Fibroblast of skin of scalp (primary cell): ENCODE results near the gene LDLRAD4.
A peak's percentile ranks its signal among the peaks of the same experiment; 100 is the strongest.

ENCODE experiments used
- DNase-seq: peaks from one replicate; pipeline ENCODE4 v3.0.0-alpha.2; 2013

LDLRAD4 gene

GRCh38 chr18:13450289-13451212, 232.0 kb downstream of the LDLRAD4 start:
- no peak for DNase-seq

- no peak for DNase-seq
These were observed 232.6 kb downstream of the LDLRAD4 start for GRCh38 chr18:13451213-13451540.

DNA sequence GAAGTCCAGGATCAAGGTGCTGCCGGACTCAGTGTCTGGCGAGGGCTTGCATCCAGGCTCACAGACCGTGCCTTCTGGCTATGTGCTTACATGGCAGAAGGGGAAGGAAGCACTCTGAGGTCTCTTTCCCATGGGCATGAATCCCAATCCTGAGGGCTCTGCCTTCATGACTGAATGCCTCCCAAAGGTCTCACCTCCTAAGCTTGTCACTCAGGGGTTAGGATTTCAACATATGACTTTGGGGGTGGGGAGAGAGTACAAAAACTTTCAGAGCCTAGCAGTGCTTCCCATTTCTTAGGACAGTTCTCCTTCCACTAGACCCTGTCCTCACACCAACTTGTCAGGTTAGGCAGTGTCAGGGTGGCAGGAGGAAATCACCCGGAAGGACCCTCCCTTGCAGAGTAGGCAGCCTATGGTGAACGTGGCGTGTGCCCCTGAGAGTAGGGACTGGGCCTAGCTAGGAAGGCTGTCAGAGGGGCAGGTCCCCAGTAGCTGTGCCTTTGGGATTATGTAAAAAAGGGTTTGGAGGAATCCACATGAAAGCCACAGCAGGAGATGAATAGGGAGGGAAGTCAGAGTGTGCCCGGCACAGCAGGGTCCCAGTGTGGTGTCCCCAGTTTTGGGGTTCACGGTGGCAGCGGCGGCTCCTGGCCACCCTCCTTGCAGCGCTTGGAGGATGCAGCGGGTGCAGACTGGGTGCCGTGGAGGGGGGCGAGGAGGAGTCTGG, 233.3 kb downstream of the LDLRAD4 start:
- no peak for DNase-seq

- peak; percentile 84 for DNase-seq
These were observed 233.8 kb downstream of the LDLRAD4 start for GRCh38 chr18:13452388-13452811.

GRCh38 chr18:13452871-13453680, 234.5 kb downstream of the LDLRAD4 start:
- peak; percentile 41 for DNase-seq

GRCh38 chr18:13453714-13454113, 235.2 kb downstream of the LDLRAD4 start:
- peak; percentile 65 for DNase-seq

DNA sequence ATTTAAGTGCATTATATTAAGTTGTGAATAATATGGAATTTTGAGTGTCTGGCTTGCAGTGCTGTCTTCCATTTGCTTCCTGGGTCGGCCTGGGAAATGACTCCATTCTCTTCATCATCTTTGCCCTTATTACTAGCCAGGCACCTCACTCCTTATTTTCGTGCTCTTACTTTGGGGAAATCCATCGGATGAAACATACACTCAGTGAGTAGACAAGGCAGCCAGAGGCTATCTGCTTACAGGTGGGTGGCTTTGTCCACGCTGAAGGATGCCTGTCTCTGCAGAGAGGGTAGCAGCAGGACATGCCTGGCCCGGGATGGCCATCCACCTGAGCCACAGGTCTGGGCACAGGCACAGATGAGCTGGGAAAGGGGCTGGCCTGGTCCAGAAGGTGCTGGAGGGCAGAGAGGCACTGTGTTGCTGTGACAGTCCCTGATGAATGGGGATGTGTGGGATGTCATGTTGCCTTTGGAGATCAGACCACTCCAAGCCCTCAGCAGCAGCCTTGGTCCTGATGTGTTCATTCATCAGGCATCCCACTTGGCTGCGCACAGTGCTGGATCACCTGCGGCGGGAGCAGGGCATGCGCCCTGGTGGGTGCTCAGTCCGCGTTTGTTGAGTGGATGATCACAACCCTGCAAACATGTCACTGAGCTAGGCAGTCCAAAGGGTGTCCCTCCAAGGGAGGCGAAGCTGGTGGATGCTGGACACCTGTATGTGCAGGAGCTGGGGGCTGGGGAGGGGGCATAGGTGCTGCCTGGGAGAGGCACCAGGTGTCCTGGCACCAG, 236.0 kb downstream of the LDLRAD4 start:
- no peak for DNase-seq

- DNase-seq: no peak
These were observed 236.9 kb downstream of the LDLRAD4 start for GRCh38 chr18:13455471-13455870.

DNA sequence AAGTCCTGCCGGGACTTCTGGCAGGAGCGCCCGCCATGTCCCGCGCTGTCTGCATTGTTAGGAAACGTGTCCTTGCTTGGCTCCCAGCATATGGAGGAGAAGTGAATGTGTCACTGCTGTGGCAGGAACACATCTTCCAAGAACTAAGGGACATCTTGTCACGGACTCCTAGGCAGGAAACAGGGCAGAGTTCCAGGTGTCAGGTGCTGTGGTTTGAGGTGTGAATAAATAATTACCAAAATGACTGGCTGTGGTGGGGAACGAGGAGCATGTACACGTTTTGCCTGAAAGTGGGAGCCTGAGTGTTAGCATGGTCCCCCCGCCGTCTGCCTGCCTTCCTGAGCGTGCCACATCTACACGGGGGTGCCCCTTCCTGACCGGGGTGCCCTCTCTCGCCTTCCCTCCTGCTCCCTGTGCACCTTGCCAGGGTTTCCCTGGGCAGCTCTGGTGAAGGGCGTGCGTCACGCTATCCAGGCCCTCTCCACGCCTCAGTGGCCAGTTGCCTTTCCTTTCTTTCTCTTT, 237.5 kb downstream of the LDLRAD4 start:
- DNase-seq: no peak

DNA sequence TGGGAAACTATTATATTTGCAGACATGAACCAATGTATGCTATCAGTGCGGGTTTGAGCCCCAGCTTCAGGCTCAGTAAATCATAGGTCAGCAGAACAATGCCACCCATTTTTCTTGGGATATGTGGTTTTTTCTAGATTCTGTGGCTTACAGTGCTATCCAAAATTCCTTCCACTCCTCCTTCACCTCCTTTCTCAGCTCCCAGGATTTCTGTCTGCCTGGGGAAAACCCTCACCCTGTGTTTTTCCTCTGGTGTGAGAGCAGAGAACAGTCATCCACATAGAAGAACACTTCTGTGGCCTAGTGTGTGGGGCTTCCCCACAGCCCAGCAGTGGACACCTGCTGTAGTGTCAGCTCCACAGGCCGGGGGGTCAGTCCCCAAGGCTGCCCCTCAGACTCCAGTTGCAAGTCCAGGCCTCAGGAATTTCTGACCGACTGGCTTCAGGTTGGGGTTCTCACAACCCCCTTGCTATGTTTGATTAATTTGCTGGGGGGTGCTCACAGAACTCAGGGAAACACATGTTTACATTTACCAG, 238.2 kb downstream of the LDLRAD4 start:
- DNase-seq: no peak

DNA sequence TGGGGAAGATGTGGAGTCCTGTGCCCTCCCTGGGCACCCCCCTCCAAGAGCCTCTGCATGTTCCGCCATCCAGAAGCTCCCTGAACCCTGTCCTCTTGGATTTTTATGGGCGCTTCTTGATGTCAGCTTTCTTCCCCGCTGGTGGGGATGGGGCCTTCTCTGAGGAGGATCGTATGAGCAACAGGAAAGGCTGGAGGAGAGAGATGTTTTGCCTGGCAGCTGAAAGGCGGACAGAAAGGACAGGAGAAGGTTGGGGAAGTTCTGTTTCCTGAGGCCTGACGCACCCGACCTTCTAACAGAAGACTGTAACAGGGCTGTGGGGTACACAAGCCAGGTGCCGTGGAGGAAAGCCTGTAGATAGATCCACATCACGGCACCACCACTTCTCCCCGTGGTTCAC, 238.8 kb downstream of the LDLRAD4 start:
- DNase-seq: no peak

GRCh38 chr18:13460946-13461345, 242.4 kb downstream of the LDLRAD4 start:
- DNase-seq: no peak

GRCh38 chr18:13461469-13461868, 242.9 kb downstream of the LDLRAD4 start:
- DNase-seq: peak; percentile 27

DNA sequence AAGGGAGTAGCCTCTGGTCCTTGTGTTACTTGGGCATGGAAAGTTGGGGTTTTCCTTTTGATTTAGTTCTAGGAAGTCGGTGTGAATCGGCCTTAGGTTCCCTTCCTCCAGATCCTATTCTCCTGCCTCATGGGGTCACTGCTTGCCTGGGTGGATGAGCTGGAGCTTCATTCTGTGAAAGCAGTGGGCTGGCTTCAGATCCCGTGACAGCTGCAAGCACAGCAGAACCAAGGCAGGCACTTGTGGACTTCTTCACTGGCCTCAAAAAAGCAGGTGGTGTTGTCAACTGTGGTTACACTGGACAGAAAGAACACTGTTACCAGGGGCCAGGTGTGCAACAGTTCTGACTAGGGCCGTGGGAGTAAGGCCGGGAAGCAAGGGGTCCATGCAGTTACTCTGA, 243.4 kb downstream of the LDLRAD4 start:
- no peak for DNase-seq

DNA sequence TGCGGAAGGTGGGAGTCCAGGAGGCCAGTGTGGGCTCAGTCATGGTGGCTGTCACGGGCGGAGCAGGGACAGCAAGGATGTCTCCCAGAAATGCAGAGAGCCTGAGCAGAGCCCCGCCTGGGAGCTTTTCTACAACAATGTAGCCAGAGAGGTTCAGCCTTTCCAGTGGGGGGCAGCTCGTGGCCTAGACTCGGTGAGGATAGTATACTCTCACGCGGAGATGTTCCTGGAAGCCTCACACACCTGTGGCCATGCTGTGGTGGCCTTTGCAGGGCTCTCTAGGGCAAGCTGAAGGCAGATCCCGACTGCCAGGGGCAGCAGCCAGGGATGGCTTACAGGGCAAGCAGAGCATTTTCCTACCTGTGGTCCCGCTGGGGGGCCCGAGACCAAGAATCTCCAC, 244.1 kb downstream of the LDLRAD4 start:
- no peak for DNase-seq

- DNase-seq: no peak
These were observed 245.1 kb downstream of the LDLRAD4 start for GRCh38 chr18:13463526-13464210.

DNA sequence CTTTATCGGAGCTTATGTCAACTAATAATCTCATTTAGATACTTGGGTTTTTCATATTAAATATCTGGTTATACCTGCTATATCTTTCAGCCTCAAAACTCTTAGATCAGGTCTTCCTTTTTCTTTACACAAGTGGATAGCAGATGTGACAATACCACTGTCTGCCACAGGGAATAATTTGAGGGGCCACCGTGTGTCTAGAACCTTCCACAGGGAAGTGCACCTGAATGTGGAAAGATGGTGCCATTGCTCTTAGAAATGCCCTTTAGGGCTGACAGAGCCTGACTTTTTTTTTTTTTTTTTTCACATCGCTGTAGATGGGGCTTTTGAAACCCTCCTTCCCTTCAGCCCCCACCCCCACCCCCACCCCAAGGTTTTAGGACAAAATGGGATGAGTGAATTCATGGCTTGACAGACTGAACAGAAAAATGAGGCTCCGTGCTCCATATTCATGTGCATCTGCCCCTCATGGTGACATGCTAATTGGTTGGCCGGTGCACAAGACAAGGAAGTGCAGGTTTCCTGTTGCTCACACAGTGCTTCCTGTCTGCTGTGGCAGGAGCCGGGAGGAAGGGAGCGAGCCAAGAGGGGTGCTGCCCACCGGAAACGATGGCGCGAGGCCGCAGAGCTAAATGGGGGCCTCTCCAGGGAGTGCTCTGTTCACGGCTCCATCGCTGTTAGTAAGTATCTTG, 246.0 kb downstream of the LDLRAD4 start:
- no peak for DNase-seq

DNA sequence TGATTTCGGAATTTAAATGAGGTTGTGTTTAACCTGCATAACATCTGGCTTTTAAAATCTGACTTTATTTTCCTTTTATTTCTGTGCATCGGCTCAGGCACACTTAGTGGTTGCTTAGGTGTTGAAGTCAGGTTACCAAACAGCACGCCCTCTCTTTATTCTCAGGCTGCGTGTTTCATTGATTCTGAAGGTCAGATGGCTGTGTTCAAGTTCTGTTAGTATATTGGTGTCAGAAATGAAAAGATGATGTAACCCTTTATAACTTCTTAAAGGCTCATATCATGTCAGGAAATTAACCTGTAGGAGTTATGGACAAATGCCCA, 246.5 kb downstream of the LDLRAD4 start:
- no peak for DNase-seq

- DNase-seq: no peak
These were observed 246.9 kb downstream of the LDLRAD4 start for GRCh38 chr18:13465476-13465875.

GRCh38 chr18:13470516-13471197, 252.1 kb downstream of the LDLRAD4 start:
- DNase-seq: no peak
